H1 (cell line): ENCODE measurements around the gene ITGA3.

ENCODE experiments used
- CEBPB ChIP-seq: IDR thresholded peaks from 2 replicates; pipeline ENCODE4 v1.6.1; 2012; ENCODE audit warnings: low read depth, low read length
- CREB1 ChIP-seq: IDR thresholded peaks from 2 replicates; pipeline ENCODE4 v1.6.1; 2012; ENCODE audit warnings: inconsistent platforms
- EP300 ChIP-seq, 2 experiments: IDR thresholded peaks; 1 replicate in 1 of 2; 2 replicates in 1 of 2; pipeline ENCODE4 v1.6.1; 2011 to 2012; ENCODE audit warnings: low read depth in 2 of 2, low read length in 2 of 2, mild to moderate bottlenecking in 2 of 2, borderline replicate concordance in 1 of 2, inconsistent platforms in 1 of 2, moderate library complexity in 1 of 2
- EZH2 ChIP-seq: fragments of 200-600 bp; sonication (generic); IDR thresholded peaks from 2 replicates; pipeline ENCODE4 v1.7.1; 2012; ENCODE audit warnings: low read depth, mild to moderate bottlenecking, moderate library complexity, low read length, inconsistent platforms; ENCODE audit not compliant: severe bottlenecking
- GABPA ChIP-seq: IDR thresholded peaks from 2 replicates; pipeline ENCODE4 v1.6.1; 2011; ENCODE audit warnings: mild to moderate bottlenecking, low read length, moderate library complexity, borderline replicate concordance; ENCODE audit not compliant: insufficient read depth
- JUN ChIP-seq: IDR thresholded peaks from 2 replicates; pipeline ENCODE4 v1.6.1; 2011; ENCODE audit warnings: low read depth, mild to moderate bottlenecking, improper control_type of control experiment, low read length
- NRF1 ChIP-seq: IDR thresholded peaks from 2 replicates; pipeline ENCODE4 v1.6.1; 2011; ENCODE audit warnings: mild to moderate bottlenecking, low read depth, low read length, improper control_type of control experiment
- POLR2A ChIP-seq, 2 experiments: IDR thresholded peaks; 1 replicate in 1 of 2; 2 replicates in 1 of 2; pipeline ENCODE4 v1.6.1; 2011; ENCODE audit warnings: low read depth in 2 of 2, low read length in 2 of 2, mild to moderate bottlenecking in 2 of 2; ENCODE audit errors: control extremely low read depth in 1 of 2
- SUZ12 ChIP-seq: fragments of 200-600 bp; sonication (generic); IDR thresholded peaks from 2 replicates; pipeline ENCODE4 v1.6.1; 2012; ENCODE audit warnings: mild to moderate bottlenecking, inconsistent platforms, low read length, moderate library complexity, mixed read lengths
- TF ChIP-seq, protein P1 (sequence below), 3 experiments: IDR thresholded peaks; 1 replicate in 2 of 3; 2 replicates in 1 of 3; pipeline versions ENCODE4 v1.5.1 to v1.6.1; 2011; ENCODE audit warnings: low read length in 3 of 3, mild to moderate bottlenecking in 3 of 3, inconsistent platforms in 2 of 3, low read depth in 1 of 3, moderate library complexity in 1 of 3; ENCODE audit not compliant: insufficient read depth in 1 of 3; ENCODE audit errors: control extremely low read depth in 1 of 3
- TF ChIP-seq, protein P2 (sequence below): IDR thresholded peaks from 2 replicates; pipeline ENCODE4 v1.6.1; 2012; ENCODE audit warnings: inconsistent platforms

DNA sequence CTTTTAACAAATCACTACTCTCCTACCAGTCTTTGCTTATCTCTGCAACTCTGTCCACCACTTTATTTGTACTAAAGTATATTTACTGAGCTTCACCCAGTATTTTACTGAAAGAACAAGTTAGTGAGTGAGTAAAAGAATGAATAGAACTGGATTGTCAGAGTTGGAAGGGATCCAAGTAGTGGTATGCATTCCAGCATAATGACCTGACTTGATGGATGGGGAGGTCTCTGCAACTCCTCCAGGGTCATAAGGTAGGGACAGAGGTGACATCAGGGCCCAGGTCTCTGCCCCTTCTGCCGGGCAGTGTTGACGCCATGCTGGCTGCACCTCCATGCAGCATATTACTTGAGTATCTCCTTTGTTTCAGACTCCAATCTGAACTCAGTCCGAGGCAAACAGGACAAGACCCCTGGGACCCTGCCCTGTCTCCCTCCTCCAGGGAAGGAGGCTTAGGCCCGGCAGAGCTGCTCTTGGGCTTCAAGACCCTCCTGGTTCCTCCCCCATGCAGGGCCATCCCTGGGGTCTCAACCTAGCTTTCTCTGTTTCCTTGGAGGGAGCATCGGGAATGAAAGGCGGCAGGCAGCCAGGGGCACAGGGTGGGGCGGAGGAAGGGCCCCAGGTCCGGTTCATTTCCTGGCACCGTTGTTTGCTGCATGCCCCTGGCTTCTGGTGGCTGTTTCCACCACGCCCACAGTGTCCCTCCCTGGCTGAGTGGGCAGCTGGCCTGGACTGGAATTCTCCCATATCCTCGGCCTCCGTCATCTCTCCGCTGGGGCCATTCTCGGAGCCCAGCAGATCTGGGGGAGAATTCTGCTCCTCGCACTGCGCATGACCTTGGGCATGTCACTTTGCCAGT, 12.4 kb upstream of the ITGA3 start:
- TF ChIP-seq JUN (no peak), CEBPB (no peak), CREB1 (no peak), EZH2 (no peak), EP300 (IDR thresholded peaks at IDR 0.05; ENCODE audit: borderline replicate concordance in 1 of 2, low read depth in 2 of 2, low read length in 2 of 2) (no peak), NRF1 (no peak), GABPA (no peak), POLR2A (IDR thresholded peaks at IDR 0.05; ENCODE audit: control extremely low read depth in 1 of 2, low read depth in 2 of 2, low read length in 2 of 2) (no peak), SUZ12 (no peak)
- TF ChIP-seq, protein P1, sequence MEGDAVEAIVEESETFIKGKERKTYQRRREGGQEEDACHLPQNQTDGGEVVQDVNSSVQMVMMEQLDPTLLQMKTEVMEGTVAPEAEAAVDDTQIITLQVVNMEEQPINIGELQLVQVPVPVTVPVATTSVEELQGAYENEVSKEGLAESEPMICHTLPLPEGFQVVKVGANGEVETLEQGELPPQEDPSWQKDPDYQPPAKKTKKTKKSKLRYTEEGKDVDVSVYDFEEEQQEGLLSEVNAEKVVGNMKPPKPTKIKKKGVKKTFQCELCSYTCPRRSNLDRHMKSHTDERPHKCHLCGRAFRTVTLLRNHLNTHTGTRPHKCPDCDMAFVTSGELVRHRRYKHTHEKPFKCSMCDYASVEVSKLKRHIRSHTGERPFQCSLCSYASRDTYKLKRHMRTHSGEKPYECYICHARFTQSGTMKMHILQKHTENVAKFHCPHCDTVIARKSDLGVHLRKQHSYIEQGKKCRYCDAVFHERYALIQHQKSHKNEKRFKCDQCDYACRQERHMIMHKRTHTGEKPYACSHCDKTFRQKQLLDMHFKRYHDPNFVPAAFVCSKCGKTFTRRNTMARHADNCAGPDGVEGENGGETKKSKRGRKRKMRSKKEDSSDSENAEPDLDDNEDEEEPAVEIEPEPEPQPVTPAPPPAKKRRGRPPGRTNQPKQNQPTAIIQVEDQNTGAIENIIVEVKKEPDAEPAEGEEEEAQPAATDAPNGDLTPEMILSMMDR (IDR thresholded peaks at IDR 0.05; ENCODE audit: control extremely low read depth in 1 of 3, insufficient read depth in 1 of 3, low read depth in 1 of 3, low read length in 3 of 3) = no peak
- TF ChIP-seq, protein P2, sequence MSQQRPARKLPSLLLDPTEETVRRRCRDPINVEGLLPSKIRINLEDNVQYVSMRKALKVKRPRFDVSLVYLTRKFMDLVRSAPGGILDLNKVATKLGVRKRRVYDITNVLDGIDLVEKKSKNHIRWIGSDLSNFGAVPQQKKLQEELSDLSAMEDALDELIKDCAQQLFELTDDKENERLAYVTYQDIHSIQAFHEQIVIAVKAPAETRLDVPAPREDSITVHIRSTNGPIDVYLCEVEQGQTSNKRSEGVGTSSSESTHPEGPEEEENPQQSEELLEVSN = no peak
